Liver (tissue), 9 donors: ENCODE data around the gene CASZ1. TPM values are rescaled to one million over a fixed set of nuclear protein-coding genes. Genes with fewer than 3 reads are reported as not detected.

Source experiments
- DNase-seq: peaks from one replicate; pipeline ENCODE4 v3.0.0-alpha.2; 2017; ENCODE audit warnings: low spot score
- H3K27ac ChIP-seq, 2 donors: one replicate each; pipeline ENCODE4 v1.7.0; 2013; ENCODE audit warnings: inconsistent platforms in 2 of 2, low read length in 2 of 2, control low read depth in 1 of 2, low read depth in 1 of 2, mild to moderate bottlenecking in 1 of 2
- H3K27me3 ChIP-seq, 4 donors: one replicate each; pipeline versions ENCODE4 v1.6.1 to v1.7.0; 2013; ENCODE audit warnings: low read length in 3 of 4, inconsistent platforms in 1 of 4, mild to moderate bottlenecking in 1 of 4, moderate library complexity in 1 of 4; ENCODE audit not compliant: control insufficient read depth in 4 of 4, insufficient read depth in 4 of 4
- H3K36me3 ChIP-seq, 4 donors: one replicate each; pipeline versions ENCODE4 v1.6.1 to v1.7.0; 2013; ENCODE audit warnings: low read length in 3 of 4, mild to moderate bottlenecking in 3 of 4, low read depth in 1 of 4, moderate library complexity in 1 of 4; ENCODE audit not compliant: control insufficient read depth in 4 of 4, insufficient read depth in 3 of 4
- H3K4me1 ChIP-seq, 4 donors: one replicate each; pipeline versions ENCODE4 v1.6.1 to v1.7.0; 2013; ENCODE audit warnings: low read length in 3 of 4, mild to moderate bottlenecking in 3 of 4, moderate library complexity in 1 of 4; ENCODE audit not compliant: control insufficient read depth in 4 of 4, insufficient read depth in 4 of 4
- H3K4me3 ChIP-seq, 3 donors: one replicate each; pipeline versions ENCODE4 v1.6.1 to v1.7.0; 2013; ENCODE audit warnings: low read length in 3 of 3, control low read depth in 1 of 3, low read depth in 1 of 3, mild to moderate bottlenecking in 1 of 3
- H3K9ac ChIP-seq, 2 donors: one replicate each; pipeline ENCODE4 v1.7.0; 2013; ENCODE audit warnings: low read length in 2 of 2, mild to moderate bottlenecking in 2 of 2, moderate library complexity in 2 of 2, control low read depth in 1 of 2, low read depth in 1 of 2
- H3K9me3 ChIP-seq, 4 donors: one replicate each; pipeline versions ENCODE4 v1.6.1 to v1.7.0; 2013; ENCODE audit warnings: low read length in 3 of 4; ENCODE audit not compliant: control insufficient read depth in 4 of 4
- EGR1 ChIP-seq, 2 donors: IDR thresholded peaks; 2 replicates each; pipeline ENCODE4 v1.6.1; 2016 to 2018; ENCODE audit warnings: antibody characterized with exemption in 2 of 2, low read depth in 2 of 2
- FOXA1 ChIP-seq: IDR thresholded peaks from 2 replicates; pipeline ENCODE4 v1.6.1; 2016; ENCODE audit warnings: antibody characterized with exemption
- FOXA2 ChIP-seq: IDR thresholded peaks from 2 replicates; pipeline ENCODE4 v1.6.1; 2016; ENCODE audit warnings: antibody characterized with exemption
- GABPA ChIP-seq, 2 donors: IDR thresholded peaks in 1 of 2; conservative IDR thresholded peaks in 1 of 2; 2 replicates each; pipeline ENCODE4 v1.6.1; 2016; ENCODE audit warnings: antibody characterized with exemption in 2 of 2, mild to moderate bottlenecking in 1 of 2, moderate library complexity in 1 of 2
- HNF4G ChIP-seq: IDR thresholded peaks from 2 replicates; pipeline ENCODE4 v1.6.1; 2016; ENCODE audit warnings: antibody characterized with exemption
- JUND ChIP-seq, 2 donors: IDR thresholded peaks; 2 replicates each; pipeline ENCODE4 v1.6.1; 2016; ENCODE audit warnings: antibody characterized with exemption in 2 of 2
- NR2F2 ChIP-seq: IDR thresholded peaks from 2 replicates; pipeline ENCODE4 v1.6.1; 2016; ENCODE audit warnings: antibody characterized with exemption
- RAD21 ChIP-seq, 2 donors: IDR thresholded peaks; 2 replicates each; pipeline ENCODE4 v1.6.1; 2016; ENCODE audit warnings: antibody characterized with exemption in 2 of 2, mild to moderate bottlenecking in 2 of 2
- REST ChIP-seq: IDR thresholded peaks from 2 replicates; pipeline ENCODE4 v1.6.1; 2016; ENCODE audit warnings: antibody characterized with exemption, mild to moderate bottlenecking
- SP1 ChIP-seq: IDR thresholded peaks from 2 replicates; pipeline ENCODE4 v1.6.1; 2018; ENCODE audit warnings: antibody characterized with exemption, mild to moderate bottlenecking
- YY1 ChIP-seq: IDR thresholded peaks from 2 replicates; pipeline ENCODE4 v1.6.1; 2016; ENCODE audit warnings: antibody characterized with exemption, mild to moderate bottlenecking
- WGBS: extraction: QIAGEN DNeasy Blood & Tissue Kit; methylation state at CpG from one replicate; pipeline ENCODE4 v1.1.7; 2013; 5-methylcytosine and 5-hydroxymethylcytosine counted together
- polyA plus RNA-seq, 2 donors: library from polyadenylated mRNA; stranded (reverse) in 1 of 2; unstranded in 1 of 2; fragments of 200-250 nt in 1 of 2; fragments of >200 nt in 1 of 2; fragmentation: Nextera tagmentation in 1 of 2; extraction: Ambion mirVana in 1 of 2; gene quantifications; one replicate each; pipeline versions ENCODE4 v1.2.1 to v1.2.3, GENCODE V29; 2013 to 2015
- total RNA-seq, 2 donors: library from RNA; depleted of rRNA; stranded (reverse); fragments of >200 nt; gene quantifications; one replicate each; pipeline ENCODE4 v1.2.3, GENCODE V29; 2014
- TF ChIP-seq, protein P1 (sequence below): IDR thresholded peaks from 2 replicates; pipeline ENCODE4 v1.6.1; 2016; ENCODE audit warnings: antibody characterized with exemption
- donor health status: healthy.
- donor health status: healthy.
- donor health status: healthy.
- donor health status: healthy.
- donor health status: healthy.

CASZ1 gene
- total and polyA plus RNA-seq, 4 donors: 1.0 to 3.5 (median 1.9) TPM

- TF ChIP-seq, protein P1, sequence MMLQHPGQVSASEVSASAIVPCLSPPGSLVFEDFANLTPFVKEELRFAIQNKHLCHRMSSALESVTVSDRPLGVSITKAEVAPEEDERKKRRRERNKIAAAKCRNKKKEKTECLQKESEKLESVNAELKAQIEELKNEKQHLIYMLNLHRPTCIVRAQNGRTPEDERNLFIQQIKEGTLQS: no peak
- TF ChIP-seq EGR1 (IDR thresholded peaks at IDR 0.05; ENCODE audit: low read depth in 2 of 2): no peak
- DNase-seq: no peak
- H3K27me3 ChIP-seq: no peaks in the 10 kb centered on the region
- WGBS: 92% methylated on average over 7 of the region's 7 CpGs
- no peaks in the 10 kb centered on the region for H3K4me1 ChIP-seq
- no peaks in the 10 kb centered on the region for H3K9me3 ChIP-seq
- H3K27ac ChIP-seq: no peak overlapping the region
- H3K4me3 ChIP-seq: no peak overlapping the region
- no peak overlapping the region for H3K9ac ChIP-seq
- H3K36me3 ChIP-seq: no peaks in the 10 kb centered on the region
Observed at GRCh38 chr1:10713614-10714013, 82.8 kb downstream of the CASZ1 start.

GRCh38 chr1:10712568-10713362 is 83.7 kb downstream of the CASZ1 start:
- H3K4me3 ChIP-seq: no peak overlapping the region
- H3K4me1 ChIP-seq: no peaks in the 10 kb centered on the region
- DNase-seq: no peak
- TF ChIP-seq FOXA2 (no peak), YY1 (no peak), NR2F2 (no peak), JUND (IDR thresholded peaks at IDR 0.05) (no peak)
- H3K36me3 ChIP-seq: no peaks in the 10 kb centered on the region
- no peaks in the 10 kb centered on the region for H3K9me3 ChIP-seq
- H3K9ac ChIP-seq: no peak overlapping the region
- H3K27me3 ChIP-seq: no peaks in the 10 kb centered on the region
- no peak overlapping the region for H3K27ac ChIP-seq
- WGBS: 82% methylated on average over 25 of the region's 25 CpGs

DNA sequence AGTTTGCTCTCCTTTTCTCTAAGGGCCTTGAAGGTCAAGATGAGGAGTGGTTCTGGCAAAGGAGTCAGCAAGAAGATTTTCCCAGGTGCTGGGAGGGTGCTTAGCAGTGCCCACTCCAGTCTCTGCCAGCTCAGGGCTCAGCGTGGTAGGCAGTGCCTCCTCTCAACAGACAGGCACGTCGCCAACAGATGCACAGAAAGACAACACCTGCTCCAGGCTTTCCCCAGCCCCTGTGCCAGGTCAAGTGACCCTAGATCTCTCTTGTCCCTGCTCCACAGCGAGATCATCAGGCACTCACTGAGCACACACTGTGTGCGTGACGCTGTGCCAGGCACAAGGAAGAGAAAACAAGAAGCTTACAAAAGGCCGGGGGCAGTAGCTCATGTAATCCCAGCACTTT is 86.0 kb downstream of the CASZ1 start:
- no peaks in the 10 kb centered on the region for H3K9me3 ChIP-seq

GRCh38 chr1:10709646-10710045 is 86.8 kb downstream of the CASZ1 start:
- Histone ChIP-seq H3K4me3 (no peak overlapping the region), H3K27ac (no peak overlapping the region), H3K27me3 (no peaks in the 10 kb centered on the region), H3K9me3 (no peaks in the 10 kb centered on the region), H3K4me1 (no peaks in the 10 kb centered on the region), H3K36me3 (no peaks in the 10 kb centered on the region), H3K9ac (no peak overlapping the region)
- 93% methylated on average over 19 of the region's 19 CpGs for whole genome bisulfite sequencing
- TF ChIP-seq, protein P1: no peak
- TF ChIP-seq FOXA1 (no peak), RAD21 (IDR thresholded peaks at IDR 0.05) (no peak), FOXA2 (no peak), SP1 (no peak), HNF4G (no peak), REST (no peak), NR2F2 (no peak)
- no peak for DNase-seq

More for the DNA sequence above, 86.0 kb downstream of the CASZ1 start:
- H3K36me3 ChIP-seq: no peaks in the 10 kb centered on the region
- H3K27me3 ChIP-seq: no peaks in the 10 kb centered on the region
- 94% methylated on average over 7 of the region's 7 CpGs for WGBS
- no peak overlapping the region for H3K4me3 ChIP-seq
- H3K4me1 ChIP-seq: no peaks in the 10 kb centered on the region
- H3K27ac ChIP-seq: no peak overlapping the region
- no peak for DNase-seq
- TF ChIP-seq EGR1 (IDR thresholded peaks at IDR 0.05; ENCODE audit: low read depth in 2 of 2) (no peak), GABPA (IDR thresholded peaks at IDR 0.05 in 1 of 2, conservative IDR thresholded peaks at IDR 0.05 in 1 of 2) (no peak)
- H3K9ac ChIP-seq: no peak overlapping the region
